Measurements from ENCODE around the gene FBXL17.

- TF ChIP-seq CTCF (conservative IDR thresholded peaks at IDR 0.05; ENCODE audit: low read depth, low read length) (no peak), MXI1 (IDR thresholded peaks at IDR 0.05; ENCODE audit: borderline replicate concordance, low read depth, low read length) (no peak), USF2 (IDR thresholded peaks at IDR 0.05; ENCODE audit: low read depth, low read length) (no peak), CHD1 (IDR thresholded peaks at IDR 0.05; ENCODE audit: low read depth, low read length) (no peak), POLR2A (IDR thresholded peaks at IDR 0.05; ENCODE audit: low read depth, low read length) (no peak), SMC3 (IDR thresholded peaks at IDR 0.05; ENCODE audit: low read depth, low read length) (no peak), RAD21 (IDR thresholded peaks at IDR 0.05; ENCODE audit: low read length) (no peak), RFX5 (IDR thresholded peaks at IDR 0.05; ENCODE audit: low read depth, low read length) (no peak), ELK1 (IDR thresholded peaks at IDR 0.05; ENCODE audit: borderline replicate concordance, low read depth, low read length) (no peak), BHLHE40 (IDR thresholded peaks at IDR 0.05; ENCODE audit: low read depth, low read length) (no peak), RCOR1 (IDR thresholded peaks at IDR 0.05; ENCODE audit: insufficient replicate concordance, low read length) (no peak)
Measured at GRCh38 chr5:108384741-108385140, 2.8 kb upstream of the FBXL17 start.

All from IMR-90 (cell line).